ENCODE measurements around the gene HSD3B1. TPM values are rescaled to one million over a fixed set of nuclear protein-coding genes. Genes with fewer than 3 reads are reported as not detected.
"Not testable (repeated sequence)": the region's sequence is repeated elsewhere in the genome, so short reads cannot be mapped to it uniquely, and the experiment has no call there.

HSD3B1 gene
- total RNA-seq, 1 donor from 2014 or later, result 0.75 TPM

DNA sequence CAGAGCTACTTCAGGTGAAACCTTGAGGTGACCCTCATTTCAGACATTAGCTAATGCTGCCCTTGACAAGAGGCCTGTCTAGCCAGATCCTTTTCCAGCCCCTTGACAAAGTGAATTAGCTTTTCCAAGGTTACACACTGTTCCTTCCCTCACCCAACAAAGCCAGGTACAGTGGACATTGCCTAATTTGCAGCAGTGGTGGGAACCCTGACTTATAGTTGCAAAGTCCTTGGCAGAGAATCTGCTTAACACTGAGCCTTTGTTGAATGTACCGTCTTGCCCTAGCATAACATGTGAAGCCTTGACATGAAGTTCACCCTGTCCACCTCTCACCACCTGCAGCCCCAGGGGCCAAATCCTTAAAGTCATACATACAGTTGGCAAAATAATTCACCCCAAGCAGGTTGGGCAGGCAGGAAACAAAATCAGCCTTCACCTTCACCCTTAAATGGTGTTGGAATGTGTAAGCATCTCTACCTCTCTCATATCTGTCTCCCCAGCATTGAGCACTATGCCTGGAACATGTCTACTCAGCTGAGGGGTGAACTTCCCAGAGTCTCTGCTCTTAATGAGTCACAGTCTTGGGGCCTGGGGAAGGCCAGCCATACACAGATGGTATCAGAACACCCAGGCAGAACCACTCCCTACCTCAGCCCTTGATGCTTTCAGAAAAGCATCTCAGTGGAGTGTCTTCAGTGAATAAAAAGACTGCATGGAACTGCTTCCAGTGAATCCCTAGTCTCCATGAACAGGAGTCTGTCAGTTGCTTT is 46.5 kb downstream of the HSD3B1 start:
- not testable (repeated sequence) for DNase-seq (ENCODE audit: low spot score)

DNA sequence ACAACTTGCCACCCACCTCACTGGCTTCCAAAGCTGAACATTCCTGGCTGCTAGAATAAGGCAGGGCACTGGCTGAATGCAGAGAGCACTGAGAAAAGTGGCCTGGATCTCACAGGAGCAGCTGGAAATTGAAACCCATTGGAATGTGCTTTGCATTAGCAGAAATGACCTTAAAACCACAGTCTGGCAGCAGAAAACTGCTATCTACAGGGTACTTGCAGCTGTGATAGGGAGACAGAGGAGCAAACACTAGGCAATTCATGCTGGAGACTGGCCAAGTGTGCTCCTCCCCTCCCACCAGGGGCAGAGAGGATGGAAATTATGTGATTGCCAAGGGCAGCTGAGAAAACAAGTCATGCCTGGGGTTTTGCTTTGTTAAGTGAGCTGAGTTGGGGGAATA is 47.2 kb downstream of the HSD3B1 start:
- DNase-seq (ENCODE audit: low spot score), result no peak

DNA sequence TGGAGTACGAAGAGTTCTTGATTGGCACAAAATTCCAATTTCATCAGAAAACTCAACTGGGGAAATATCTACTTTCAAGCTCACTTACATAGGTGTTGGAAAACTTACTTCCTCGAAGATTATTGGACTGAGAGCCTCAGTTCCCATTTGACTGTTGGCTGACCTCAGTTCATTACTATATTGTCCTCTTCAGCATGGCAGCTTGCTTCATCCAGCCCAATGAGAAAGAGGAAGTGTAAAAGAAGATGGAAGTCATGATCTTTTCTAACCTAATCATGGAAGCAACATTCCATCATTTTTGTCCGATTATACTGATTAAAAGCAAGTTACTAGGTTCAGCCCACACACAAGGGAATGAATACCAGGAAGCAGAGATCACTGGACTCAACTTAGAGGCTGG is 49.4 kb downstream of the HSD3B1 start:
- DNase-seq (ENCODE audit: low spot score), result no peak

DNA sequence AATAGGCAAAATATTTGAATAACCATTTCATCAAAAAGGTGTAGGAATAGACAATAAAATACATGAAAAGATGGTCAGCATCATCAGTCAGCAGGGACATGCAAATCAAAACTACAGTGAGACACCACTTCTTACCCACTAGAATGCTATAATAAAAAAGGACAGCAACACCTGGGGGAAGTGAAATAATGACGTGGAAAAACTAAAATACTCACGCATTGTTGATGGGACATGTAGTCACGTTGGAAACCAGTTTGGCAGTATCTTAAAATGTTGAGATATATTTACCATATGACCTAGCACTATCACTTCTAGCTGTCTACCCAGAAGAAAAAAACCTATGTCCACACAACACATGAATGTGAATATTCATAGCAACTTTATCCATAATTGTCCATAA is 53.4 kb downstream of the HSD3B1 start:
- DNase-seq (ENCODE audit: low spot score), result not testable (repeated sequence)

DNA sequence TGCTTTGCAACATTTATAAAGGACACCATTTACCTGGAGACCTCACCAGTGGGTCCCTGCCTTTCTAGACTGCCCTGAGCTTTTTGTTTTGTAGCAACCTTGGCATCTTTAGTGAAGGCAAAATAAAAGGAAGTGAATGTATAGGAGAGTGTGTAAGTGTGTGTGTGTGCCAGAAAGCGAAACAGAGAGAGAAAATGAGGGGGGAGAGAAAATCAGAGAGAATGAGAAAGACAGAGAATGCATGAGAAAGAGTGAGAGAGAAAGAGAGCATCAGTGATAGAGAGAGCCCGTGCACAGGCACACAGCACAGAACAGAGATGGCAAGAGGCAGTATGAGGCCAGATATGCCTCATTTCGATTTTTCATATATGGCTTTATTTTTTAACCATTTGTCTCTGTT is 57.5 kb downstream of the HSD3B1 start:
- no peak for DNase-seq (ENCODE audit: low spot score)

Other genes starting within 250 kb of the HSD3B1 start
- 0.23 TPM for gene HAO2, start 138.4 kb upstream of the HSD3B1 start, total RNA-seq
- gene HSD3B2, start 92.1 kb upstream of the HSD3B1 start, total RNA-seq, result not detected
- gene ZNF697, start 141.1 kb downstream of the HSD3B1 start, total RNA-seq, result 4.6 TPM
- 195 TPM for gene PHGDH, start 204.7 kb downstream of the HSD3B1 start, total RNA-seq

All from ureter (tissue), 1 donor.